AG04449 (cell line): ENCODE data around the gene FXYD2.

ENCODE experiments used
- CTCF ChIA-PET: fragments of 350-600 bp; formaldehyde crosslinking; extraction: SDS; loops from one replicate; lab custom pipeline; 2021; ENCODE audit warnings: antibody characterized with exemption; lab: Yijun Ruan, JAX
- POLR2A ChIA-PET: fragments of 400-600, 350-600 bp; formaldehyde crosslinking; extraction: SDS; loops from one replicate; lab custom pipeline; 2020; ENCODE audit warnings: antibody characterized with exemption, inconsistent platforms; lab: Yijun Ruan, JAX
- DNase-seq: peaks from one replicate; pipeline ENCODE4 v3.0.0-alpha.2; 2010; ENCODE audit warnings: low read depth, low spot score
- H3K4me3 ChIP-seq: 2 replicates; pipeline ENCODE4 v1.5.1; 2011; ENCODE audit warnings: low read depth, mild to moderate bottlenecking, control low read depth, low read length
- TF ChIP-seq, protein P1 (sequence below): IDR thresholded peaks from one replicate; pipeline ENCODE4 v1.5.1; 2011; ENCODE audit warnings: mild to moderate bottlenecking, moderate library complexity, low read length, control low read depth, inconsistent platforms; ENCODE audit not compliant: insufficient read depth; ENCODE audit errors: missing control alignments

FXYD2 gene

GRCh38 chr11:117863383-117863782 lies 38.8 kb upstream of the FXYD2 start:
- ChIA-PET POLR2A (no interaction called here), CTCF (interaction anchor here (1.5 kb wide), 1 partner anchor 18 kb away, joined by 4 read pairs; no protein-coding TSS in a partner anchor)
- TF ChIP-seq, protein P1, sequence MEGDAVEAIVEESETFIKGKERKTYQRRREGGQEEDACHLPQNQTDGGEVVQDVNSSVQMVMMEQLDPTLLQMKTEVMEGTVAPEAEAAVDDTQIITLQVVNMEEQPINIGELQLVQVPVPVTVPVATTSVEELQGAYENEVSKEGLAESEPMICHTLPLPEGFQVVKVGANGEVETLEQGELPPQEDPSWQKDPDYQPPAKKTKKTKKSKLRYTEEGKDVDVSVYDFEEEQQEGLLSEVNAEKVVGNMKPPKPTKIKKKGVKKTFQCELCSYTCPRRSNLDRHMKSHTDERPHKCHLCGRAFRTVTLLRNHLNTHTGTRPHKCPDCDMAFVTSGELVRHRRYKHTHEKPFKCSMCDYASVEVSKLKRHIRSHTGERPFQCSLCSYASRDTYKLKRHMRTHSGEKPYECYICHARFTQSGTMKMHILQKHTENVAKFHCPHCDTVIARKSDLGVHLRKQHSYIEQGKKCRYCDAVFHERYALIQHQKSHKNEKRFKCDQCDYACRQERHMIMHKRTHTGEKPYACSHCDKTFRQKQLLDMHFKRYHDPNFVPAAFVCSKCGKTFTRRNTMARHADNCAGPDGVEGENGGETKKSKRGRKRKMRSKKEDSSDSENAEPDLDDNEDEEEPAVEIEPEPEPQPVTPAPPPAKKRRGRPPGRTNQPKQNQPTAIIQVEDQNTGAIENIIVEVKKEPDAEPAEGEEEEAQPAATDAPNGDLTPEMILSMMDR, result no peak
- H3K4me3 ChIP-seq, result no peak overlapping the region
- no peak for DNase-seq

DNA sequence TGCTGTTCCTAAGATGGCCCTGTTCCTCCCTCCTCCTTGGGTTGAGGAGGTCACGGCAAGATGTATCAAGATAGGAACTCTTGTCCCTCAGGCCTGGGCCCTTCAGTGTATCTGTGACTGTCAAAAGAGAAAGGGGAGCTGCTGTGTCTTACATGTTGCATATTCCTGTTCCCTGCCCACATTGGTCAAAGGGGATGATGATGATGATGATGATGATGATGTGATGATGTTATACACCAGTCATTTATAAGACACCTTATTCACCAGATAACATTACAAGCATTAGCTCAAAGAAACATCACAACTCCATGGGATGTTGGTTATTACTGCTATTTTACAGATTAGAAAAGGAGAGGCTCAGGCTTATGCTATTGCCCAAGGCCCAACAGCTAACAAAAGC lies 38.2 kb upstream of the FXYD2 start:
- CTCF ChIA-PET, result no interaction called here
- H3K4me3 ChIP-seq, result no peak overlapping the region
- DNase-seq, result no peak
- TF ChIP-seq, protein P1, result no peak
- POLR2A ChIA-PET, result no interaction called here

DNA sequence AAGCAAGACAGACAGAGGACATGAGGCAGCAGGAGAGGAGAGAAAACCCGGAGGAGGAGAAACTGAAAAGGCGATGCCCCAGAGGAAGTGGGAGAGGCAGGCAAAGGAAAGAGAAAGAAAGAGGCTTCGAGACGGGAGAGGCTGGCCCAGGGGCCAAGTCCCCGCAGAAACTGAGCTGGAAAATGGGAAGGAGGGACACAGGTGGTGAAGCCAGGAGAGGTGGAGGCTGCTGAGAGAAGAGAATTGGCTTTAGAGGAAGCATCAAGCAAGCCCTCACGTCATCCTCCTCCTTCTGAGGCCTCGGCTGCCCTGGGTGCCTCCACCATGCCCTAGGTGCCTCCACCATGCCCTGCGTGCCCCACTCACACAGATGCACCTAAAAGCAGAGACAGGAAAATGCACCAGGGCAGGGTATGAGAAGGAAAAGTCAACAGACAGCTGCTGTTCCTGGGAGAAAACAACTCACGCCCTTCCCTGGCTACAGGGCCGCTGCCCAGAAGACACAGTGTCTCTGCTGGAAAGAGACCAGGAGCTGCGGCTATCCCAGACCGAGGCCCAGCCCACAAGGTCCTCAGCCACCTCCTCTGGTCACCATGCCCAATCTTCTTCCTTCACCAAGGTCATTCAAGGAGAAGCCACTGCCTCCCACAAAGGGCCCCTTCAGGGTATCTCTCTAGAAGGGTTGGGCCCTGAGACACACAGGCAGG lies 37.6 kb upstream of the FXYD2 start:
- no peak for DNase-seq
- POLR2A ChIA-PET, result no interaction called here
- TF ChIP-seq, protein P1, result no peak
- CTCF ChIA-PET, result interaction anchor here (1.3 kb wide), 1 partner anchor 85 kb away, joined by 3 read pairs; no protein-coding TSS in a partner anchor
- H3K4me3 ChIP-seq, result no peak overlapping the region

DNA sequence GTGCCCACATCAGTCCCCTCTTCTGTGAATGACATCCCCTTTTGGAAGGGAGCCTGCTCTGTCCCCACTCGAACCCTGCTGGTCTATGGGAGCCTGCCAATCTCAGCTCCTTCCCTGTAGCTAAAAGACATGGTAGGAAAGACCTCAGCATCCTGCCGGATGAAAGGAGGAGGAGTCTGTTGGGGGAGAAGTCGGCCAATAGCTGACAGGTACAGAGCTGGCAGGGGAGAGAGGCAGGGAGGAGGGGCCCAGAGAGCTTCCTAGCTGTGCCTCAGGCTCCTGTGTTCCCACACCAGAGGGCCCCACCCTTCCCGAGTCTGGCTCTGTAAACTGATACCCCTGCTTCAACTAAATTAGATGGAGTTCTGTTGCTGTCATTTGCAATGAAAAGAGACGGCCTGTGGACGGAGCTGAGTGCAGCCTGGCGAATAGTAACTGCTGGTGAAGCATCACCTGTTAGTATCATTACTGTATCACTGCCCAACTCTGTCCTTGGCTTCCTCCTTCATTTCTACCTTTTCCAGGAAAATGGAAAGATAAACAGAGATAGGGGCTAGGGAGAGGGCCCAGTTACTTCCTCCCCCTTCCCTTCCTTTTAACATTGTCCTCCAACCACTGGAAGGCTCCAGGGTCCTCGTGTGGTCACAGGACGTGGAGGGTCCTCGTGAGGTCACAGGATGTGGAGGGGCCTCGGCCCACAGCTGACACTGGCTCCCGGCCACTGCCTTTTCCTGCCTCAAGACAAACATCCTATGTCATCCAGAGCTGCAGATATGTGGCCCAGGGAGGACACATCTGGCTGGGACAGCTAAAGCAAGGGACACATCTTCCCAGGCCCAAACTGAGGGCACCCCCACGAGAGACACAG lies 36.8 kb upstream of the FXYD2 start:
- no peak for DNase-seq
- POLR2A ChIA-PET, result no interaction called here
- CTCF ChIA-PET, result interaction anchor here (0.9 to 1.3 kb wide), 3 partner anchors 44 to 86 kb away, joined by 3 read pairs; no protein-coding TSS in a partner anchor
- no peak overlapping the region for H3K4me3 ChIP-seq
- TF ChIP-seq, protein P1, result no peak

DNA sequence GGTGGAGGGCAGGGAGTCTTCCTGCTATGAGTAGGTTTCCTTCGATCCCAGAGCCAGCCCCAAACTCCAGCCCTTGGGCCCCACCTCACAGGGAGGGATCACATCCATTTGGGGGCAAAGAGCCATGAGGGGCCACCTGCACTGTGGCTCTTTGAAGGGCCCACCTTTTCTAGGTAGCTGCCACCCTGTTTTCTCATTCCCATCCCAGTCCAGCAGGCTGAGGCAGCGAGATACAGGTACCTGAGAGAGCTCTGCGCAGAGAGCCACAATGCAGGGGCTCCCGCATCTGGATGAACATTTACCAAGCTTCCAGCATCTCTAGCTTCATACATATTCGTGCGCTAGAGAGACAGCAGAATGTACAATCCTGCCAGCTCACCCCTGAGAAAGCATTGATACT lies 35.6 kb upstream of the FXYD2 start:
- TF ChIP-seq, protein P1, result no peak
- no peak for DNase-seq
- no peak overlapping the region for H3K4me3 ChIP-seq
- CTCF ChIA-PET, result interaction anchor here (0.9 kb wide), 2 partner anchors 16 to 43 kb away, joined by 3 read pairs; no protein-coding TSS in a partner anchor
- POLR2A ChIA-PET, result no interaction called here
